Pancreas (tissue), 10 donors: ENCODE results near the gene GSK3A. TPM values are rescaled to one million over a fixed set of nuclear protein-coding genes. Genes with fewer than 3 reads are reported as not detected.

Experiments
- ATAC-seq, 4 donors: fragments of 200-7000 bp; cut with Tn5 transposase; one replicate each; pipeline versions ENCODE4 v1.8.0 to v1.9.1; 2020; ENCODE audit warnings: mild to moderate bottlenecking in 4 of 4, moderate library complexity in 4 of 4
- DNase-seq, 6 donors: peaks; one replicate each; pipeline ENCODE4 v3.0.0-alpha.2; 2020
- FAIRE-seq: peaks from 2 replicates; lab custom pipeline; 2012; peaks lifted over from hg19 to GRCh38; lab: Jason Lieb, UNC
- H3K27ac ChIP-seq, 4 donors: fragments of 200-600 bp; sonication (generic); 1 replicate in 3 of 4; 2 replicates in 1 of 4; pipeline versions ENCODE4 v1.5.0 to v1.8.0; 2020
- H3K27me3 ChIP-seq, 4 donors: fragments of 200-600 bp; one replicate each; pipeline ENCODE4 v1.8.0; 2021
- H3K36me3 ChIP-seq, 3 donors: fragments of 200-600 bp; sonication (generic) in 1 of 3; one replicate each; pipeline versions ENCODE4 v1.5.0 to v1.8.0; 2020 to 2021
- H3K4me1 ChIP-seq, 3 donors: fragments of 200-600 bp; one replicate each; pipeline ENCODE4 v1.8.0; 2021
- H3K4me3 ChIP-seq, 4 donors: fragments of 200-600 bp; sonication (generic) in 2 of 4; one replicate each; pipeline versions ENCODE4 v1.5.0 to v1.8.0; 2020 to 2021
- H3K9me3 ChIP-seq, 4 donors: fragments of 200-600 bp; one replicate each; pipeline ENCODE4 v1.8.0; 2021
- WGBS, 2 donors: extraction: QIAGEN DNeasy Blood & Tissue Kit; methylation state at CpG; one replicate each; pipeline ENCODE4 v1.1.7; 2013; 5-methylcytosine and 5-hydroxymethylcytosine counted together
- intact Hi-C, 3 donors: fragments of 100-400 bp; cut with DNase I; formaldehyde crosslinking; loops; one replicate each; pipeline versions ENCODE4 v1.11.1 to v1.14.2; 2022
- polyA plus RNA-seq, 2 donors: library from polyadenylated mRNA; stranded (reverse); fragments of 200-250 nt; gene quantifications; one replicate each; pipeline ENCODE4 v1.2.3, GENCODE V29; 2013
- total RNA-seq, 6 donors: library from RNA; stranded (reverse); fragmentation: NEBNext Ultra II Directional in 4 of 6; extraction: Animal tissue kit (Norgen Biotek cat#: 25700) in 4 of 6; gene quantifications; one replicate each; pipeline versions ENCODE4 v1.2.1 to v1.2.4, GENCODE V29; 2021 to 2023
- TF ChIP-seq, protein P1 (sequence below), 4 donors: fragments of 200-600 bp; sonication (generic) in 3 of 4; IDR thresholded peaks; one replicate each; pipeline versions ENCODE4 v1.5.0 to v1.8.0; 2021; ENCODE audit warnings: antibody characterized with exemption in 4 of 4
- donor health status: healthy with polysubstance abuse.
- donor health status: DM: no; HTN: no; CAD: no; lungs with moderate emphysema.
- donor health status: DM: no; HTN: no; CAD: no.
- donor health status: control.
- donor health status: control.
- donor health status: Bipolar disorder and iron deficiency.
- donor health status: DM: yes; HTN: yes; CAD: no.
- donor health status: DM: no; HTN: no; CAD: no.
- donor health status: DM: no; HTN: no; CAD: no.
- donor health status: DM: yes; HTN: yes; CAD: no.

GSK3A gene
- total and polyA plus RNA-seq, 8 donors: 9.9 to 27.6 (median 15.9) TPM

DNA sequence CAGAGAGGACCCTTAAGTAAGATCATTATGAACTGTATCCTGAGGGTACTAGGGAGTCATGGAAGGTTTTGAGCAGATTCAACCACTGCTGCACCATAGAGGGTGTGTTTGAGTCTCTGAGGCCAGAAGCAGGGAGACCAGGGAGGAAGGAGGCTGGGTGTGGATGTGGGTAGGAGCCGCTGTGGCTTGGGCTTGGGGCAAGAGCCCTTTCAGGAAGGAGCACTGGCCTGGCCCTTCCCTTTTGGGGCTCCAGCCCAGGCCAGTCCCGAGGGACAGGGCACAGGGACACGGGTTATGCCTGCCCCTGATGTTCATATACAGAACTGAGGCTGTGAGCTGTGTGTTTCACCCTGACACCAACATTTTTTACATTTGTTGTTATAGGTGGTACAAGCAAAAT is 33.9 kb upstream of the GSK3A start:
- Histone ChIP-seq H3K27me3 (no peaks in the 10 kb centered on the region), H3K36me3 (peaks cover 0 to 29% (median 15%) of the 10 kb centered on the region in 3 donors), H3K4me3 (no peak overlapping the region), H3K9me3 (no peaks in the 10 kb centered on the region), H3K4me1 (peaks cover 18 to 40% (median 20%) of the 10 kb centered on the region in 3 donors), H3K27ac (no peak overlapping the region)
- 71 to 79% methylated on average over 3 of the region's 3 CpGs for WGBS, 2 donors
- no peak for FAIRE-seq
- ATAC-seq: no peak
- peak in 1 of 6 donors; percentile 38 for DNase-seq
- intact Hi-C loops: no loop called here
- TF ChIP-seq, protein P1, sequence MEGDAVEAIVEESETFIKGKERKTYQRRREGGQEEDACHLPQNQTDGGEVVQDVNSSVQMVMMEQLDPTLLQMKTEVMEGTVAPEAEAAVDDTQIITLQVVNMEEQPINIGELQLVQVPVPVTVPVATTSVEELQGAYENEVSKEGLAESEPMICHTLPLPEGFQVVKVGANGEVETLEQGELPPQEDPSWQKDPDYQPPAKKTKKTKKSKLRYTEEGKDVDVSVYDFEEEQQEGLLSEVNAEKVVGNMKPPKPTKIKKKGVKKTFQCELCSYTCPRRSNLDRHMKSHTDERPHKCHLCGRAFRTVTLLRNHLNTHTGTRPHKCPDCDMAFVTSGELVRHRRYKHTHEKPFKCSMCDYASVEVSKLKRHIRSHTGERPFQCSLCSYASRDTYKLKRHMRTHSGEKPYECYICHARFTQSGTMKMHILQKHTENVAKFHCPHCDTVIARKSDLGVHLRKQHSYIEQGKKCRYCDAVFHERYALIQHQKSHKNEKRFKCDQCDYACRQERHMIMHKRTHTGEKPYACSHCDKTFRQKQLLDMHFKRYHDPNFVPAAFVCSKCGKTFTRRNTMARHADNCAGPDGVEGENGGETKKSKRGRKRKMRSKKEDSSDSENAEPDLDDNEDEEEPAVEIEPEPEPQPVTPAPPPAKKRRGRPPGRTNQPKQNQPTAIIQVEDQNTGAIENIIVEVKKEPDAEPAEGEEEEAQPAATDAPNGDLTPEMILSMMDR (IDR thresholded peaks at IDR 0.05): no peak

DNA sequence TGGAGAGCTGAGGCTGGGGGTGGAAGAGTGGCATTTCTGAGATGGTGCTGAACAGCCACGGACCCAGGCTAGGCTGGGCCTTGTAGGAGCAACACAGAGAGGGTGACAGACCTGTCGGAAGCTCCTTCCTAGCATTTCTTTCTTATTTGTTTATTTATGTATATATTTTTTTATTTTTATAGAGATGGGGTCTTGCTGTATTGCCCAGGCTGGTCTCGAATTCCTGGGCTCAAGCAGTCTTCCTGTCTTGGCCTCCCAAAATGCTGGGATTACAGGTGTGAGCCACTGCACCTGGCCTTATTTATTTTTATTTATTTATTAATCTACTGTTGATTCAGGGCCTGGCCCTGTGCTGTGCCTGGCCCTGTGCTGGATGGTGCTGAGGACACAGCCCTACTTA is 33.1 kb upstream of the GSK3A start:
- 80 to 83% methylated on average over 3 of the region's 3 CpGs for WGBS, 2 donors
- intact Hi-C loops: no loop called here
- no peak for FAIRE-seq
- TF ChIP-seq, protein P1 (IDR thresholded peaks at IDR 0.05): no peak
- peaks cover 16 to 42% (median 25%) of the 10 kb centered on the region in 3 donors for H3K4me1 ChIP-seq
- no peaks in the 10 kb centered on the region for H3K27me3 ChIP-seq
- H3K27ac ChIP-seq: no peak overlapping the region
- DNase-seq: no peak
- H3K4me3 ChIP-seq: no peak overlapping the region
- ATAC-seq: no peak
- H3K9me3 ChIP-seq: no peaks in the 10 kb centered on the region
- H3K36me3 ChIP-seq: peaks cover 0 to 29% (median 15%) of the 10 kb centered on the region in 3 donors

DNA sequence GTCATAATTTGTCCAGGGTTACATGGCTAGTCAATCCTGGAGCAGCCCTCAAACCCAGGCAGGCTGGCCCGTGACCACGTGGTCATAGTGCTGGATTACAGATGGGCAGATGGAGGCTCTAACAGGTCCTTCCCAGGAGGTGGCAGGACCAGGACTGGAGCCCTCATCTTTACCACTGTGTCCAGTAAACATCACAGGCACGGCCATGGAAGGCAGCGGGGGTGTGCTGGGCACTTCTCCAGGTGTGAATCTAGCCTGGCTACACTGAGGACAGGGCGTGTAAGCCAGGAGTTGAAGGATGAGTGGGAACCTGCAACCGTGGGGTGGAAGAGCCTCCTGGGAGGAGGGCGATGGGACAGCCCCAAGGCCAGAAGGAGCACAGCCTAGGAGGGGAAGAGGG is 32.7 kb upstream of the GSK3A start:
- DNase-seq: peak in 3 of 6 donors; percentile 22 to 45 (median 31)
- H3K27ac ChIP-seq: no peak overlapping the region
- H3K4me3 ChIP-seq: no peak overlapping the region
- intact Hi-C loops: no loop called here
- H3K4me1 ChIP-seq: peaks cover 16 to 42% (median 25%) of the 10 kb centered on the region in 3 donors
- FAIRE-seq: no peak
- peaks cover 0 to 29% (median 15%) of the 10 kb centered on the region in 3 donors for H3K36me3 ChIP-seq
- TF ChIP-seq, protein P1 (IDR thresholded peaks at IDR 0.05): no peak
- WGBS, 2 donors: 59 to 70% methylated on average over 7 of the region's 7 CpGs
- no peak for ATAC-seq
- no peaks in the 10 kb centered on the region for H3K9me3 ChIP-seq
- no peaks in the 10 kb centered on the region for H3K27me3 ChIP-seq

DNA sequence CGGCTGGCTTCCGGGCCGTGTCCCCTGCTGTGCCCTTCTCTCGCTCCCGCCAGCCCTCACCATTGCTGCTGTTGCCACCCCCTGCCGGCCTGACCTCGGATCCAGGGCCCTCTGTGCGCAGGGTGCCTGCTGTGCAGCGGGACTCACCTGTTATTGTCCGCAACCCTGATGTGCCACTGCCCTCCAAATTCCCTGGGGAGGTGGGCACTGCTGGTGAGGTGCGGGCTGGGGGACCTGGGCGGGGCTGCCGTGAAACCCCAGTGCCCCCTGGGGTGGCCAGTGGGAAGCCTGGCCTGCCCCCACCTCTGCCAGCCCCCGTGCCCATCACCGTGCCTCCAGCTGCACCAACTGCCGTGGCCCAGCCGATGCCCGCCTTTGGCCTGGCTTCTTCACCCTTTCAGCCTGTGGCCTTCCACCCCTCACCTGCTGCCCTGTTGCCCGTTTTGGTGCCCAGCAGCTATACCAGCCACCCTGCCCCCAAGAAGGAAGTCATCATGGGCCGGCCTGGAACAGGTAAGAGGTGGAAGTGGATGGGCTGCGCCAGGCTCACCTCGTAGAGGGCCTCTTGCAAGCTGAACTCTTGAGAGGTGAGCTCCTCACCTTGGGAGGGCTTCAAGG is 31.8 kb upstream of the GSK3A start:
- intact Hi-C loops: no loop called here
- no peak for FAIRE-seq
- DNase-seq: peak in 3 of 6 donors; percentile 18 to 73 (median 42)
- WGBS, 2 donors: 91% methylated on average over 22 of the region's 22 CpGs
- H3K27me3 ChIP-seq: no peaks in the 10 kb centered on the region
- no peak for ATAC-seq
- peaks cover 13 to 36% (median 20%) of the 10 kb centered on the region in 3 donors for H3K4me1 ChIP-seq
- H3K36me3 ChIP-seq: peaks cover 0 to 29% (median 15%) of the 10 kb centered on the region in 3 donors
- H3K4me3 ChIP-seq: no peak overlapping the region
- no peaks in the 10 kb centered on the region for H3K9me3 ChIP-seq
- TF ChIP-seq, protein P1 (IDR thresholded peaks at IDR 0.05): no peak
- no peak overlapping the region for H3K27ac ChIP-seq
